ENCODE measurements around the gene CD84.

Gene CD84

DNA sequence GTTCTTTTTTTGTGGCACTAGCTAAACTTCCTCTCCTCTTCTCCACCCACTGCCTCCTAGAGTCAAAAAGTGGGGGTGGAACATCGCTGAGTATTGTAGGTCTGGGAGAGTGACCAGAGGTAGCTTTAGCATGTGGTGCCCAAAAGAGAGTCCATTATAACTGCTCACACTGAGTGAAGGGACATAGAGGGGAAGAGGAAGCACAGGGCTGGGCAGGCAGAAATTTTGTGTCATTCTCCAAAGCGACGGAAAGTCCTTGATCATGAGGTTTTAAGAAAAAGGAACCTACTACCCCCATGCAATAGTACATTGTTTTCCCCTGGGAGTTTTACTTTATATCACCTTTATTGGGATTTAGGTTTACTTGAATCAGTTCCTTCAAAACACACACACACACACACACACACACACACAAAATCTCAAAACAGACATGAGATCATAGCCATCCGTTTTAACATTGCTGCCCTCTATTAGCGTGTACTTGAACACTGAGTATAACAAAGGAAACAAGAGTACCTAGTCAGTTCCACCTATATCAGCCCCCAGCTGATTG is 4.1 kb downstream of the CD84 start:
- Histone ChIP-seq H3K9me2 (replicated peaks; ENCODE audit: control insufficient read depth, low read length) (no peaks in the 10 kb centered on the region), H4K20me1 (ENCODE audit: control insufficient read depth, insufficient read depth, low read depth, low read length) (no peaks in the 10 kb centered on the region), H3K27ac (ENCODE audit: low read depth, low read length) (peak overlapping the region; percentile 27), H3K36me3 (ENCODE audit: control insufficient read depth, low read length) (peaks cover 44% of the 10 kb centered on the region), H3K4me2 (ENCODE audit: low read length) (peak overlapping the region; percentile 84), H3K4me1 (ENCODE audit: control insufficient read depth, low read length) (peaks cover 79% of the 10 kb centered on the region), H3K79me2 (ENCODE audit: control insufficient read depth, low read length) (peaks cover 87% of the 10 kb centered on the region), H3F3A (ENCODE audit: control insufficient read depth, insufficient read depth) (no peaks in the 10 kb centered on the region), H3K9me3 (ENCODE audit: control insufficient read depth, insufficient read depth, low read length) (no peaks in the 10 kb centered on the region), H3K27me3 (ENCODE audit: control insufficient read depth, low read length) (no peaks in the 10 kb centered on the region), H3K4me3 (ENCODE audit: low read length) (peak overlapping the region; percentile 86)
- TF ChIP-seq, protein P1, sequence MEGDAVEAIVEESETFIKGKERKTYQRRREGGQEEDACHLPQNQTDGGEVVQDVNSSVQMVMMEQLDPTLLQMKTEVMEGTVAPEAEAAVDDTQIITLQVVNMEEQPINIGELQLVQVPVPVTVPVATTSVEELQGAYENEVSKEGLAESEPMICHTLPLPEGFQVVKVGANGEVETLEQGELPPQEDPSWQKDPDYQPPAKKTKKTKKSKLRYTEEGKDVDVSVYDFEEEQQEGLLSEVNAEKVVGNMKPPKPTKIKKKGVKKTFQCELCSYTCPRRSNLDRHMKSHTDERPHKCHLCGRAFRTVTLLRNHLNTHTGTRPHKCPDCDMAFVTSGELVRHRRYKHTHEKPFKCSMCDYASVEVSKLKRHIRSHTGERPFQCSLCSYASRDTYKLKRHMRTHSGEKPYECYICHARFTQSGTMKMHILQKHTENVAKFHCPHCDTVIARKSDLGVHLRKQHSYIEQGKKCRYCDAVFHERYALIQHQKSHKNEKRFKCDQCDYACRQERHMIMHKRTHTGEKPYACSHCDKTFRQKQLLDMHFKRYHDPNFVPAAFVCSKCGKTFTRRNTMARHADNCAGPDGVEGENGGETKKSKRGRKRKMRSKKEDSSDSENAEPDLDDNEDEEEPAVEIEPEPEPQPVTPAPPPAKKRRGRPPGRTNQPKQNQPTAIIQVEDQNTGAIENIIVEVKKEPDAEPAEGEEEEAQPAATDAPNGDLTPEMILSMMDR (IDR thresholded peaks at IDR 0.05; ENCODE audit: low read depth, low read length, poor library complexity, severe bottlenecking): no peak
- TF ChIP-seq EZH2phosphoT487 (IDR thresholded peaks at IDR 0.05; ENCODE audit: borderline replicate concordance, low read length): no peak

DNA sequence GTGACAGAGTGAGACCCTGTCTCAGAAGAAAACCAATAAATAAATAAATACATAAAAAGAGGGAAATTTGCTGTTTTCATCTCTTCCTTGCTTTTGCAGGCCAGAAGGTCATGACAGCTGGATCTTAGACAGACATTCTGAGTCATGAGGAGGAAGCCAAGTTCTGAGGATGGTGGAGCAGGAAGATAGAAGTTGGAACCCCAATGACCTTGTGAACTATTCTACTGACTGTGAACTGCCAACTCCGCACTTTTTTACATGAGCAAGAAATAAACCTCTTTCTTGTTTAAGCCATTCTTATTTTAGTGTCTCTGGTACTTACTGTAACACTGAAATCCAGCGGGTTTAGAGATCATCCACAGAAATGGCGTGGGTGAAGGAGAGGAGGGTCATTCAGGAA is 8.5 kb downstream of the CD84 start:
- no peaks in the 10 kb centered on the region for H3K9me3 ChIP-seq (ENCODE audit: control insufficient read depth, insufficient read depth, low read length)
- H3K27me3 ChIP-seq (ENCODE audit: control insufficient read depth, low read length): no peaks in the 10 kb centered on the region
- H3K4me3 ChIP-seq (ENCODE audit: low read length): no peak overlapping the region
- H3K27ac ChIP-seq (ENCODE audit: low read depth, low read length): no peak overlapping the region
- H3K4me2 ChIP-seq (ENCODE audit: low read length): no peak overlapping the region
- TF ChIP-seq, protein P1 (IDR thresholded peaks at IDR 0.05; ENCODE audit: low read depth, low read length, poor library complexity, severe bottlenecking): no peak
- TF ChIP-seq EZH2phosphoT487 (IDR thresholded peaks at IDR 0.05; ENCODE audit: borderline replicate concordance, low read length): no peak
- H3F3A ChIP-seq (ENCODE audit: control insufficient read depth, insufficient read depth): 0 out of 2 replicates have a peak, but pooled peaks cover 2% of the 10 kb centered on the region
- H3K4me1 ChIP-seq (ENCODE audit: control insufficient read depth, low read length): peaks cover 81% of the 10 kb centered on the region
- H3K9me2 ChIP-seq (replicated peaks; ENCODE audit: control insufficient read depth, low read length): no peaks in the 10 kb centered on the region
- no peaks in the 10 kb centered on the region for H4K20me1 ChIP-seq (ENCODE audit: control insufficient read depth, insufficient read depth, low read depth, low read length)
- peaks cover 48% of the 10 kb centered on the region for H3K36me3 ChIP-seq (ENCODE audit: control insufficient read depth, low read length)
- H3K79me2 ChIP-seq (ENCODE audit: control insufficient read depth, low read length): peaks cover 77% of the 10 kb centered on the region

DNA sequence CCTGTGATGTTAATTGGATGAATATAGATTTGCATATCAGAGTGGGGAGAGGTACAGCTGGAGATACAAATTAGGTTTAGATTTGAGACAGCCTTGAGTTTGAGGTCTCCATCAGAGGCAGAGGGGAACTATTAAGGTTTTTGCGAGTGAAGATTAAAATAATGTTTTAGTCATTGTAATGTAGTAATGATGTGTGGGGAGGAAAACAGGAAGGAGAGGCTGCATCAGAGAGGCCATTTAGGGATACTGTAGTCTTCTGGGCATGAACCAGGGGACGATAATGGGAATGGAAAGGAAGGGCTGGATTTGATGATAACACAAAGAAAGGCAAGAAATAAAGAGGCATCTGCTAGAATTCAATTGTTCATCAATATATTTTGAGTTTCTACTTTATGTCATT is 9.5 kb downstream of the CD84 start:
- H3K4me3 ChIP-seq (ENCODE audit: low read length): peak overlapping the region; percentile 37
- peaks cover 6% of the 10 kb centered on the region; the same call in 1 of the 2 replicates for H3F3A ChIP-seq (ENCODE audit: control insufficient read depth, insufficient read depth)
- no peak for TF ChIP-seq EZH2phosphoT487 (IDR thresholded peaks at IDR 0.05; ENCODE audit: borderline replicate concordance, low read length)
- TF ChIP-seq, protein P1 (IDR thresholded peaks at IDR 0.05; ENCODE audit: low read depth, low read length, poor library complexity, severe bottlenecking): no peak
- H3K36me3 ChIP-seq (ENCODE audit: control insufficient read depth, low read length): peaks cover 51% of the 10 kb centered on the region
- H3K27me3 ChIP-seq (ENCODE audit: control insufficient read depth, low read length): no peaks in the 10 kb centered on the region
- no peaks in the 10 kb centered on the region for H3K9me3 ChIP-seq (ENCODE audit: control insufficient read depth, insufficient read depth, low read length)
- H3K79me2 ChIP-seq (ENCODE audit: control insufficient read depth, low read length): peaks cover 67% of the 10 kb centered on the region
- H3K4me2 ChIP-seq (ENCODE audit: low read length): peak overlapping the region; percentile 52
- H3K9me2 ChIP-seq (replicated peaks; ENCODE audit: control insufficient read depth, low read length): no peaks in the 10 kb centered on the region
- peak overlapping the region; percentile 29; the same call in 1 of the 2 replicates for H3K27ac ChIP-seq (ENCODE audit: low read depth, low read length)
- H3K4me1 ChIP-seq (ENCODE audit: control insufficient read depth, low read length): peaks cover 81% of the 10 kb centered on the region
- H4K20me1 ChIP-seq (ENCODE audit: control insufficient read depth, insufficient read depth, low read depth, low read length): no peaks in the 10 kb centered on the region

Measured in DOHH2 (cell line).